ENCODE data around the gene CYP4Z1.
"Not testable (repeated sequence)": the region's sequence is repeated elsewhere in the genome, so short reads cannot be mapped to it uniquely, and the experiment has no call there.

CYP4Z1 gene

GRCh38 chr1:47137198-47137597 lies 70.2 kb downstream of the CYP4Z1 start, which contains the start of gene CYP4A22:
CYP4A22 (plus strand) TSS chr1:47137441; CDS start chr1:47137486, 45 bp downstream.
- Histone ChIP-seq H2AFZ (no peak within 1 kb of the TSS), H3K27me3 (ENCODE audit: control insufficient read depth, insufficient read depth, low read length) (no peaks in the 10 kb centered on the region), H3K27ac (no peak within 1 kb of the TSS), H3K4me2 (ENCODE audit: low read length) (no peak within 1 kb of the TSS), H3K9me3 (ENCODE audit: control insufficient read depth, low read length) (no peaks in the 10 kb centered on the region), H3K4me3 (ENCODE audit: low read depth, low read length) (no peak within 1 kb of the TSS), H3K9ac (no peak within 1 kb of the TSS), H3K79me2 (no peaks in the 10 kb centered on the region), H3K36me3 (ENCODE audit: control insufficient read depth, insufficient read depth, low read length) (no peaks in the 10 kb centered on the region), H3K4me1 (no peaks in the 10 kb centered on the region)
- TF ChIP-seq CTCF (IDR thresholded peaks at IDR 0.05): no peak

- H3K4me3 ChIP-seq (ENCODE audit: low read depth, low read length): no peak overlapping the region
- H2AFZ ChIP-seq: no peak overlapping the region
- no peaks in the 10 kb centered on the region for H3K27me3 ChIP-seq (ENCODE audit: control insufficient read depth, insufficient read depth, low read length)
- H3K27ac ChIP-seq: no peak overlapping the region
- no peak overlapping the region for H3K4me2 ChIP-seq (ENCODE audit: low read length)
- no peaks in the 10 kb centered on the region for H3K4me1 ChIP-seq
- H3K79me2 ChIP-seq: no peaks in the 10 kb centered on the region
- TF ChIP-seq CTCF (IDR thresholded peaks at IDR 0.05): no peak
- H3K9me3 ChIP-seq (ENCODE audit: control insufficient read depth, low read length): no peaks in the 10 kb centered on the region
- no peaks in the 10 kb centered on the region for H3K36me3 ChIP-seq (ENCODE audit: control insufficient read depth, insufficient read depth, low read length)
- no peak overlapping the region for H3K9ac ChIP-seq
These were observed 71.0 kb downstream of the CYP4Z1 start for GRCh38 chr1:47137925-47138615.

- H3K79me2 ChIP-seq; H3K27me3 ChIP-seq (ENCODE audit: control insufficient read depth, insufficient read depth, low read length); H3K9me3 ChIP-seq (ENCODE audit: control insufficient read depth, low read length); H3K9ac ChIP-seq; H3K4me2 ChIP-seq (ENCODE audit: low read length); H2AFZ ChIP-seq; H3K36me3 ChIP-seq (ENCODE audit: control insufficient read depth, insufficient read depth, low read length); H3K27ac ChIP-seq; H3K4me3 ChIP-seq (ENCODE audit: low read depth, low read length); H3K4me1 ChIP-seq: not testable (repeated sequence)
These were observed 73.3 kb downstream of the CYP4Z1 start for GRCh38 chr1:47140358-47140757.

- H2AFZ ChIP-seq; H3K9me3 ChIP-seq (ENCODE audit: control insufficient read depth, low read length); H3K27me3 ChIP-seq (ENCODE audit: control insufficient read depth, insufficient read depth, low read length); H3K79me2 ChIP-seq; H3K36me3 ChIP-seq (ENCODE audit: control insufficient read depth, insufficient read depth, low read length); H3K9ac ChIP-seq; H3K27ac ChIP-seq; H3K4me1 ChIP-seq; H3K4me2 ChIP-seq (ENCODE audit: low read length); H3K4me3 ChIP-seq (ENCODE audit: low read depth, low read length): not testable (repeated sequence)
These were observed 76.6 kb downstream of the CYP4Z1 start for GRCh38 chr1:47143654-47144053.

- not testable (repeated sequence) for H3K4me1 ChIP-seq; H3K4me2 ChIP-seq (ENCODE audit: low read length); H3K79me2 ChIP-seq; H3K36me3 ChIP-seq (ENCODE audit: control insufficient read depth, insufficient read depth, low read length); H3K27ac ChIP-seq; H2AFZ ChIP-seq; H3K4me3 ChIP-seq (ENCODE audit: low read depth, low read length); H3K9me3 ChIP-seq (ENCODE audit: control insufficient read depth, low read length); H3K27me3 ChIP-seq (ENCODE audit: control insufficient read depth, insufficient read depth, low read length); H3K9ac ChIP-seq
These were observed 79.5 kb downstream of the CYP4Z1 start for GRCh38 chr1:47146495-47146894.

GRCh38 chr1:47147047-47147785 lies 80.2 kb downstream of the CYP4Z1 start:
- Histone ChIP-seq H3K4me1 (no peaks in the 10 kb centered on the region), H3K4me3 (ENCODE audit: low read depth, low read length) (no peak overlapping the region), H3K79me2 (no peaks in the 10 kb centered on the region), H3K9me3 (ENCODE audit: control insufficient read depth, low read length) (no peaks in the 10 kb centered on the region), H3K9ac (no peak overlapping the region), H2AFZ (no peak overlapping the region), H3K4me2 (ENCODE audit: low read length) (no peak overlapping the region), H3K27ac (no peak overlapping the region), H3K27me3 (ENCODE audit: control insufficient read depth, insufficient read depth, low read length) (no peaks in the 10 kb centered on the region), H3K36me3 (ENCODE audit: control insufficient read depth, insufficient read depth, low read length) (no peaks in the 10 kb centered on the region)
- TF ChIP-seq CTCF (IDR thresholded peaks at IDR 0.05): no peak

GRCh38 chr1:47149162-47149561 lies 82.1 kb downstream of the CYP4Z1 start:
- H3K4me1 ChIP-seq; H3K4me3 ChIP-seq (ENCODE audit: low read depth, low read length); H3K9ac ChIP-seq; H3K27ac ChIP-seq; H3K9me3 ChIP-seq (ENCODE audit: control insufficient read depth, low read length); H3K27me3 ChIP-seq (ENCODE audit: control insufficient read depth, insufficient read depth, low read length); H3K79me2 ChIP-seq; H3K4me2 ChIP-seq (ENCODE audit: low read length); H3K36me3 ChIP-seq (ENCODE audit: control insufficient read depth, insufficient read depth, low read length); H2AFZ ChIP-seq: not testable (repeated sequence)

GRCh38 chr1:47156457-47156856 lies 89.4 kb downstream of the CYP4Z1 start:
- not testable (repeated sequence) for H3K4me2 ChIP-seq (ENCODE audit: low read length); H3K27me3 ChIP-seq (ENCODE audit: control insufficient read depth, insufficient read depth, low read length); H3K4me1 ChIP-seq; H3K79me2 ChIP-seq; H3K36me3 ChIP-seq (ENCODE audit: control insufficient read depth, insufficient read depth, low read length); H3K4me3 ChIP-seq (ENCODE audit: low read depth, low read length); H3K27ac ChIP-seq; H2AFZ ChIP-seq; H3K9ac ChIP-seq; H3K9me3 ChIP-seq (ENCODE audit: control insufficient read depth, low read length)

All from parathyroid adenoma (tissue), 2 donors.